ENCODE measurements around the gene MAP4K4.
"Not testable (repeated sequence)": the region's sequence is repeated elsewhere in the genome, so short reads cannot be mapped to it uniquely, and the experiment has no call there.

GRCh38 chr2:101924311-101924710, 226.8 kb downstream of the MAP4K4 start:
- not testable (repeated sequence) for TF ChIP-seq EZH2 (optimal IDR thresholded peaks at IDR 0.05; ENCODE audit: low read depth, low read length); CTCF (IDR thresholded peaks at IDR 0.05; ENCODE audit: low read length); EZH2phosphoT487 (IDR thresholded peaks at IDR 0.05; ENCODE audit: low read length)
